Activated CD4-positive, alpha-beta T cell treated with anti-CD3 and anti-CD28 coated beads, Interleukin-2, amount 10 ng/mL, durations not matched to agents 24 days and 14 days (primary cell): ENCODE results near the gene ADM2. TPM values are rescaled to one million over a fixed set of nuclear protein-coding genes. Genes with fewer than 3 reads are reported as not detected.
"Not testable (repeated sequence)": the region's sequence is repeated elsewhere in the genome, so short reads cannot be mapped to it uniquely, and the experiment has no call there.

ENCODE experiments used
- DNase-seq: peaks from one replicate; pipeline ENCODE4 v3.0.0; 2022
- H3K27ac Mint-ChIP-seq: one replicate; pipeline ENCODE4 v1.8.0; 2022; ENCODE audit warnings: mild to moderate bottlenecking, mixed read lengths
- H3K27me3 Mint-ChIP-seq: one replicate; pipeline ENCODE4 v1.8.0; 2022; ENCODE audit warnings: mixed read lengths
- H3K36me3 Mint-ChIP-seq: one replicate; pipeline ENCODE4 v1.8.0; 2022; ENCODE audit warnings: low read depth, mild to moderate bottlenecking, mixed read lengths
- H3K4me1 Mint-ChIP-seq: one replicate; pipeline ENCODE4 v1.8.0; 2021; ENCODE audit warnings: mixed read lengths
- H3K4me3 Mint-ChIP-seq: one replicate; pipeline ENCODE4 v1.8.0; 2022; ENCODE audit warnings: mild to moderate bottlenecking, moderate library complexity, mixed read lengths
- H3K9me3 Mint-ChIP-seq: one replicate; pipeline ENCODE4 v1.8.0; 2021; ENCODE audit warnings: mixed read lengths
- intact Hi-C: fragments of 100-400 bp; cut with micrococcal nuclease; formaldehyde crosslinking; loops from one replicate; pipeline ENCODE4 v1.15.1; 2023
- total RNA-seq: library from RNA; stranded (reverse); gene quantifications from 2 replicates; pipeline ENCODE4 v1.2.3, GENCODE V29; 2022

The ADM2 gene
- total RNA-seq, 1 donor from 2014 or later = 3.2 TPM

GRCh38 chr22:50507421-50507990 lies 26.2 kb downstream of the ADM2 start, which contains the start of gene LMF2:
TSS of gene LMF2 (minus strand) at chr22:50507702. CDS start at chr22:50507675, 27 bp downstream.
- DNase-seq = peak; percentile 97
- intact Hi-C loops = loop anchor here (1.0 to 10.0 kb wide), 4 partner anchors 55 to 255 kb away; partner anchors contain the start of genes CHKB, HDAC10 and PPP6R2
- H3K27ac Mint-ChIP-seq = peak within 1 kb of the TSS; percentile 97
- H3K27me3 Mint-ChIP-seq = peaks cover 1% of the 10 kb centered on the region
- peaks cover 15% of the 10 kb centered on the region for H3K4me1 Mint-ChIP-seq
- H3K36me3 Mint-ChIP-seq = peaks cover 10% of the 10 kb centered on the region
- peak within 1 kb of the TSS; percentile 90 for H3K4me3 Mint-ChIP-seq
- no peaks in the 10 kb centered on the region for H3K9me3 Mint-ChIP-seq

DNA sequence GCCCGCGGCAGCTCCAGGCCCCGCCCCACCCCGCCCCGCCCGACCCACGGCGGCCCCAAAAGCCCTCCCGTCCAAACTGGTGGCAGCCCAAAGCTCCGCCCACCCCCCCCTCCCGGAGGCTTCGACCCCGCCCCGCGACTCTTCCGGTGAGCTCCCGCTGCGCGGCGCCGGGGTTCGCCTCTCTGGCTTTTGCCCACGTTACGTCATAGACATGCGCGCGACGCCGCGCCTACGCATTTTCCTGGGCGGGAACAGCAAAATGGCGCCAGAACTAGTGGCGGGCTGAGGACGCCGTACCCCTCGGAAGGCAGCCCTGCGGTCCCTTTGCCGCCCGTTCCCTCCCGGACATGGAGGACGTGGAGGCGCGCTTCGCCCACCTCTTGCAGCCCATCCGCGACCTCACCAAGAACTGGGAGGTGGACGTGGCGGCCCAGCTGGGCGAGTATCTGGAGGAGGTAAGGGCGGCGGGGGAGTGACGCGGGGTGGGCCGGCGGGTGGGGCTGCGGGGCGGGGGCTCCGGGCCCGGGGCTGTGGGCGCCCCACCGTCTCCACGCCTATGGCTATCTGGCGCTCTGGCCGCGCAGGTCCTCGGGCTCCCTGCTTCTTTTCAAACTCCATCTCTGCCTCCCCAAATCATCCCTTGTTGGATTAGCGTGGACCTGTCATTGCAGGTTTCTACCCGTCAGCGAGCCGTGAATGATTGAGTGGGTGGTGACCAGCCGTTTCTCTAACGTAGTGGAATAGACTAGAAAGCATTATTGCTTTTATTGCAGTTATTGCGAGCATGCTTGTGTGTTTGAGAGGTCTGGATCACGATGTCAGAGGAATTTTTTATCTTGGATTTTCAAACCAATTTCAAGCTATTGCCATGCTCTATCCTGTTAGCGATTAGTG lies 26.9 kb downstream of the ADM2 start, which contains the start of gene NCAPH2:
TSS of gene NCAPH2 (plus strand) at position 234 of the 894 bp plus-strand sequence. CDS start at position 348, 114 bp downstream.
- Mint-ChIP-seq H3K36me3 (peaks cover 8% of the 10 kb centered on the region), H3K27me3 (peaks cover 1% of the 10 kb centered on the region), H3K4me3 (peak within 1 kb of the TSS; percentile 90), H3K4me1 (peaks cover 17% of the 10 kb centered on the region), H3K27ac (peak within 1 kb of the TSS; percentile 97), H3K9me3 (no peaks in the 10 kb centered on the region)
- intact Hi-C loops = loop anchor here (1.0 to 10.0 kb wide), 8 partner anchors 17 to 256 kb away; partner anchors contain the start of genes CHKB, HDAC10, PPP6R2 and SBF1
- DNase-seq = peak; percentile 100

GRCh38 chr22:50508897-50509296 lies 27.6 kb downstream of the ADM2 start:
- peaks cover 22% of the 10 kb centered on the region for H3K4me1 Mint-ChIP-seq
- no peak for DNase-seq
- peaks cover 1% of the 10 kb centered on the region for H3K27me3 Mint-ChIP-seq
- H3K27ac Mint-ChIP-seq = peak overlapping the region; percentile 87
- no peaks in the 10 kb centered on the region for H3K9me3 Mint-ChIP-seq
- intact Hi-C loops = loop anchor here (1.0 to 10.0 kb wide), 7 partner anchors 16 to 257 kb away; partner anchors contain the start of genes HDAC10, PPP6R2, SBF1 and SCO2
- peaks cover 8% of the 10 kb centered on the region for H3K36me3 Mint-ChIP-seq
- H3K4me3 Mint-ChIP-seq = peak overlapping the region; percentile 87

DNA sequence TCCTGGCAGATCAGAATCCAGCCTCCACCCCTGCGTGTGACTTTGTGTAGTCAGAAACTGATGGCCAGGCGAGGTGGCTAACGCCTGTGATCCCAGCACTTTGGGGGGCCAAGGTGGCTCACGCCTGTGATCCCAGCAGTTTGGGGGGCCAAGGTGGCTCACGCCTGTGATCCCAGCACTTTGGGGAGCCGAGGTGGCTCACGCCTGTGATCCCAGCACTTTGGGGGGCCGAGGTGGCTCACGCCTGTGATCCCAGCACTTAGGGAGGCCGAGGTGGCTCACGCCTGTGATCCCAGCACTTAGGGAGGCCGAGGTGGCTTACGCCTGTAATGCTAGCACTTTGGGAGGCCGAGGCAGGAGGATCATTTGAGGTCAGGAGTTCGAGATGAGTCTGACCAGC lies 31.8 kb downstream of the ADM2 start:
- no peaks in the 10 kb centered on the region for H3K27me3 Mint-ChIP-seq
- no peak overlapping the region for H3K27ac Mint-ChIP-seq
- H3K4me1 Mint-ChIP-seq = peaks cover 29% of the 10 kb centered on the region
- intact Hi-C loops = no loop called here
- DNase-seq = no peak
- H3K4me3 Mint-ChIP-seq = no peak overlapping the region
- no peaks in the 10 kb centered on the region for H3K9me3 Mint-ChIP-seq
- peaks cover 15% of the 10 kb centered on the region for H3K36me3 Mint-ChIP-seq

- no peak for DNase-seq
- peaks cover 19% of the 10 kb centered on the region for H3K4me1 Mint-ChIP-seq
- H3K36me3 Mint-ChIP-seq = peaks cover 25% of the 10 kb centered on the region
- no peak overlapping the region for H3K4me3 Mint-ChIP-seq
- H3K9me3 Mint-ChIP-seq = no peaks in the 10 kb centered on the region
- intact Hi-C loops = no loop called here
- H3K27me3 Mint-ChIP-seq = no peaks in the 10 kb centered on the region
- no peak overlapping the region for H3K27ac Mint-ChIP-seq
Observed at GRCh38 chr22:50516068-50516467, 34.7 kb downstream of the ADM2 start.

GRCh38 chr22:50516891-50517290 lies 35.5 kb downstream of the ADM2 start:
- Mint-ChIP-seq H3K27ac (no peak overlapping the region), H3K4me3 (no peak overlapping the region), H3K27me3 (no peaks in the 10 kb centered on the region), H3K9me3 (no peaks in the 10 kb centered on the region), H3K36me3 (peaks cover 26% of the 10 kb centered on the region), H3K4me1 (peaks cover 19% of the 10 kb centered on the region)
- intact Hi-C loops = no loop called here
- no peak for DNase-seq

DNA sequence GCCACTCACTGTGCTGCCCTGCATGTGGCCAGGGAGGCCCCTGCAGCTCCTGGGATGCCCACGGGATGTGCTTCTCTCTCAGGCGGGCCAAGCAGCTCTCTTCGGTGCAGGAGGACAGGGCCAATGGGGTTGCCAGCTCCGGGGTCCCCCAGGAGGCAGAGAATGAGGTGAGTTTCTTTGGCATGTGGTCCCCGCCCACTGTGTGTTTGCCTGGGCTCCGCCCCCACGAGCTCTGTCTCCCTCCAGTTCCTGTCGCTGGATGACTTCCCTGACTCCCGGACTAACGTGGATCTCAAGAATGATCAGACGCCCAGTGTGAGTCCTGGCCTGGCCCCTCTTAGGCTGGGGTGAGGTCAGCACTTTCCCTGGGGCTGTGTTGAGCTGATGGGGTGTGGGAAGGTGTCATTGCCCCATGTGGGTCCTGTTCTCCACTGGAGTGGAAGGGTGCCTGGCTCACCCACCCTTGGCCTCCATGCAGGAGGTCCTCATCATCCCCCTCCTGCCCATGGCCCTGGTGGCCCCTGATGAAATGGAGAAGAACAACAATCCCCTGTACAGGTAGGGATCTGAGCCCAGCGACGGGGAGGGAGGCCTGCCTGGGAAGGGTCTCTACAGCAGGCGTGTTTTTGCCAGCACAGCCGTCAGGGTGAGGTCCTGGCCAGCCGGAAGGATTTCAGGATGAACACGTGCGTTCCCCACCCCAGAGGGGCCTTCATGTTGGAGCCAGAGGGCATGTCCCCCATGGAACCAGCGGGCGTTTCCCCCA lies 36.3 kb downstream of the ADM2 start:
- Mint-ChIP-seq H3K4me3 (no peak overlapping the region), H3K27me3 (no peaks in the 10 kb centered on the region), H3K9me3 (no peaks in the 10 kb centered on the region), H3K4me1 (peaks cover 12% of the 10 kb centered on the region), H3K27ac (no peak overlapping the region), H3K36me3 (peaks cover 24% of the 10 kb centered on the region)
- DNase-seq = no peak
- intact Hi-C loops = no loop called here

GRCh38 chr22:50518606-50519005 lies 37.3 kb downstream of the ADM2 start:
- no peaks in the 10 kb centered on the region for H3K27me3 Mint-ChIP-seq
- H3K4me3 Mint-ChIP-seq = no peak overlapping the region
- no peak for DNase-seq
- H3K9me3 Mint-ChIP-seq = no peaks in the 10 kb centered on the region
- H3K27ac Mint-ChIP-seq = no peak overlapping the region
- peaks cover 31% of the 10 kb centered on the region for H3K36me3 Mint-ChIP-seq
- intact Hi-C loops = no loop called here
- H3K4me1 Mint-ChIP-seq = peaks cover 12% of the 10 kb centered on the region

GRCh38 chr22:50519151-50519550 lies 37.8 kb downstream of the ADM2 start:
- H3K4me1 Mint-ChIP-seq = peaks cover 9% of the 10 kb centered on the region
- peaks cover 32% of the 10 kb centered on the region for H3K36me3 Mint-ChIP-seq
- no peak for DNase-seq
- H3K4me3 Mint-ChIP-seq = no peak overlapping the region
- H3K27ac Mint-ChIP-seq = no peak overlapping the region
- H3K27me3 Mint-ChIP-seq = no peaks in the 10 kb centered on the region
- intact Hi-C loops = no loop called here
- H3K9me3 Mint-ChIP-seq = no peaks in the 10 kb centered on the region

GRCh38 chr22:50520184-50520583 lies 38.8 kb downstream of the ADM2 start:
- H3K27ac Mint-ChIP-seq, H3K4me1 Mint-ChIP-seq, intact Hi-C loops, H3K4me3 Mint-ChIP-seq, H3K9me3 Mint-ChIP-seq, DNase-seq, H3K27me3 Mint-ChIP-seq: not testable (repeated sequence)
- peaks cover 39% of the 10 kb centered on the region for H3K36me3 Mint-ChIP-seq

DNA sequence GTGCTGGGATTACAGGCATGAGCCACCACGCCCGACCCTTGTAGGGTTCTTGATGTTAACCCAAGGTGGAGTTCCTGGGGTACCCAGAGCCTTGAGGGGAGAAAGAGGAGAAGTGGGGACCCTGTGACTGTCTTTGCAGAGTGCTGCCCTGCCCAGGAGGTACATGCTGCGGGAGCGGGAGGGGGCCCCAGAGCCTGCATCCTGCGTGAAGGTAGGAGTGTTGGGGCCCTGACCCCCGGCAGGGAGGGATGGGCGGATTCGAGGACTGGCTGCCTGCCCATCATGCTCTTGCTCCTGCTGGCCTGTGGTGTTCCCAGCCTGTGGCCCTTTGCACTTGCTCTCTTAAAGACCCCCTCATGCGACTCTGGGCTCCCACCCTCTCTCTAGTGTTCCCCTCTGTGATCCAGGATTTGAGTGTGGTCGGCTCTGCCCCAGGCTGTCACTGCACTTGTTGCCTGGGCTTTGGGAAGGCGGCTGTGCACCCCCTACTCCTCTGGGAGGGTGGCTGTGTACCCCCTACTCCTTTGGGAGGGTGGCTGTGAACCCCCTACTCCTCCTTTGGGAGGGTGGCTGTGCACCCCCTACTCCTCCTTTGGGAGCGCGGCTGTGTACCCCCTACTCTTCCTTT lies 39.6 kb downstream of the ADM2 start:
- peaks cover 9% of the 10 kb centered on the region for H3K4me1 Mint-ChIP-seq
- no peak for DNase-seq
- H3K36me3 Mint-ChIP-seq = peaks cover 36% of the 10 kb centered on the region
- H3K27ac Mint-ChIP-seq = no peak overlapping the region
- no peak overlapping the region for H3K4me3 Mint-ChIP-seq
- no peaks in the 10 kb centered on the region for H3K9me3 Mint-ChIP-seq
- intact Hi-C loops = no loop called here
- H3K27me3 Mint-ChIP-seq = no peaks in the 10 kb centered on the region

- Mint-ChIP-seq H3K27ac (no peak overlapping the region), H3K36me3 (peaks cover 33% of the 10 kb centered on the region), H3K27me3 (no peaks in the 10 kb centered on the region), H3K9me3 (no peaks in the 10 kb centered on the region), H3K4me1 (peaks cover 10% of the 10 kb centered on the region), H3K4me3 (no peak overlapping the region)
- intact Hi-C loops = no loop called here
- DNase-seq = no peak
Observed at GRCh38 chr22:50521710-50522109, 40.4 kb downstream of the ADM2 start.

GRCh38 chr22:50522208-50522805 lies 41.0 kb downstream of the ADM2 start:
- no peaks in the 10 kb centered on the region for H3K27me3 Mint-ChIP-seq
- intact Hi-C loops = no loop called here
- no peak overlapping the region for H3K4me3 Mint-ChIP-seq
- no peak for DNase-seq
- peaks cover 16% of the 10 kb centered on the region for H3K4me1 Mint-ChIP-seq
- H3K36me3 Mint-ChIP-seq = peaks cover 36% of the 10 kb centered on the region
- no peaks in the 10 kb centered on the region for H3K9me3 Mint-ChIP-seq
- no peak overlapping the region for H3K27ac Mint-ChIP-seq
